GM23248 (cell line): ENCODE data around the gene UIMC1. TPM values are rescaled to one million over a fixed set of nuclear protein-coding genes. Genes with fewer than 3 reads are reported as not detected.

ENCODE experiments used
- DNase-seq: peaks from one replicate; pipeline ENCODE4 v3.0.0-alpha.2; 2015
- H2AFZ ChIP-seq: fragments of 200-600 bp; sonication (generic); 2 replicates; pipeline ENCODE4 v1.6.1; 2016; ENCODE audit warnings: antibody characterized with exemption
- H3F3A ChIP-seq: fragments of 200-600 bp; sonication (generic); 2 replicates; pipeline ENCODE4 v1.6.1; 2016; ENCODE audit warnings: mild to moderate bottlenecking, antibody characterized with exemption, mixed run types; ENCODE audit not compliant: insufficient read depth
- H3K27ac ChIP-seq: fragments of 200-600 bp; sonication (generic); 2 replicates; pipeline ENCODE4 v1.5.1; 2016; ENCODE audit warnings: mild to moderate bottlenecking
- H3K27me3 ChIP-seq: fragments of 200-600 bp; sonication (generic); replicated peaks from 2 replicates; pipeline ENCODE4 v1.6.1; 2016; ENCODE audit warnings: mild to moderate bottlenecking; ENCODE audit not compliant: insufficient read depth
- H3K36me3 ChIP-seq: fragments of 200-600 bp; sonication (generic); 2 replicates; pipeline ENCODE4 v1.6.1; 2016; ENCODE audit warnings: low read depth, mild to moderate bottlenecking
- H3K4me1 ChIP-seq: fragments of 200-600 bp; sonication (generic); 2 replicates; pipeline ENCODE4 v1.6.1; 2016; ENCODE audit warnings: mild to moderate bottlenecking; ENCODE audit not compliant: insufficient read depth
- H3K4me2 ChIP-seq: fragments of 200-600 bp; sonication (generic); one replicate; pipeline ENCODE4 v1.6.1; 2016; ENCODE audit warnings: mild to moderate bottlenecking; ENCODE audit not compliant: unreplicated experiment
- H3K4me3 ChIP-seq: fragments of 200-600 bp; sonication (generic); 2 replicates; pipeline ENCODE4 v1.5.1; 2016; ENCODE audit warnings: mild to moderate bottlenecking
- H3K79me2 ChIP-seq: fragments of 200-600 bp; sonication (generic); 2 replicates; pipeline ENCODE4 v1.6.1; 2016; ENCODE audit warnings: mild to moderate bottlenecking; ENCODE audit not compliant: insufficient read depth
- H3K9ac ChIP-seq: fragments of 200-600 bp; sonication (generic); 2 replicates; pipeline ENCODE4 v1.6.1; 2016; ENCODE audit warnings: mild to moderate bottlenecking
- H3K9me2 ChIP-seq: fragments of 200-600 bp; sonication (generic); 2 replicates; pipeline ENCODE4 v1.6.1; 2016; ENCODE audit warnings: mixed run types, mild to moderate bottlenecking, moderate library complexity; ENCODE audit not compliant: insufficient read depth
- H3K9me3 ChIP-seq: fragments of 200-600 bp; sonication (generic); one replicate; pipeline ENCODE4 v1.6.1; 2017; ENCODE audit warnings: low read depth
- H4K20me1 ChIP-seq: fragments of 200-600 bp; sonication (generic); 2 replicates; pipeline ENCODE4 v1.6.0; 2016; ENCODE audit not compliant: insufficient read depth
- EZH2 ChIP-seq: fragments of 200-600 bp; sonication (generic); IDR thresholded peaks from 2 replicates; pipeline ENCODE4 v1.6.1; 2018; ENCODE audit warnings: antibody characterized with exemption, mild to moderate bottlenecking; ENCODE audit not compliant: insufficient read depth, poor library complexity, severe bottlenecking
- EZH2phosphoT487 ChIP-seq: fragments of 200-600 bp; sonication (generic); IDR thresholded peaks from 2 replicates; pipeline ENCODE4 v1.6.1; 2018; ENCODE audit warnings: antibody characterized with exemption, moderate library complexity, mild to moderate bottlenecking, low read depth; ENCODE audit not compliant: insufficient read depth
- WGBS, 2 experiments: methylation state at CpG; one replicate each; pipeline ENCODE4 v1.1.6; 2015 to 2017; ENCODE audit warnings: low lambda C conversion rate in 2 of 2, low coverage in 1 of 2; ENCODE audit errors: missing lambda C conversion rate in 2 of 2; 5-methylcytosine and 5-hydroxymethylcytosine counted together
- in situ Hi-C: fragments of 300-500 bp; cut with MboI; formaldehyde crosslinking; loops from 2 replicates; pipeline ENCODE4 v1.15.0; 2020
- polyA plus RNA-seq: library from polyadenylated mRNA; unstranded; fragments of >200 nt; fragmentation: Nextera tagmentation; extraction: Ambion mirVana; gene quantifications from 2 replicates; pipeline ENCODE4 v1.2.1, GENCODE V29; 2016
- total RNA-seq: library from RNA; depleted of rRNA; stranded (reverse); fragments of >200 nt; shearing (Covaris generic); gene quantifications from 2 replicates; pipeline ENCODE4 v1.2.3, GENCODE V29; 2014

The UIMC1 gene
- total and polyA plus RNA-seq, 2 experiments from 2014 or later, result 18.4 to 27.6 TPM

DNA sequence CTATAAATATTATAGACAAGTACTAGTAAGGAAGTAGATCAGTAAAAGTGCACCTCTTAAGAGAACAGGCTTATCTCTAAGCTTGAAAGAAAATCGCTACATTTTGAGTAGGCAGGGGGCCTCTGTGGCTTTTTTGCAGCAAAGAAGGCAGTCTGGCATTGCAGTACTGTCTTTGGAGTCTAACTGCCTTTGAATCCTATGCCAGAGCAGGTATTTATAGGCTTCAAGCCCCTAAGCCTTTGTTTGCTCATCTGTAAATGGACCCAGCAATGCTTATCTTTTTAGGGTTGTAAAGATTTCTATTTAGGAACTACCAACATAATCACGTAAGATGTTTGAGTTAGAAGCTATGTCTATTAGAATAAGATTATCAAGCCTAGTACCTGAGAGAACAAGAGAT is 83.8 kb downstream of the UIMC1 start:
- Histone ChIP-seq H3K79me2 (peaks cover 27% of the 10 kb centered on the region), H3K27ac (no peak overlapping the region), H3K9me3 (no peaks in the 10 kb centered on the region), H3K4me1 (no peaks in the 10 kb centered on the region), H3K9me2 (no peaks in the 10 kb centered on the region), H3K27me3 (no peaks in the 10 kb centered on the region), H2AFZ (no peak overlapping the region), H3K4me2 (no peak overlapping the region), H3K9ac (no peak overlapping the region), H4K20me1 (no peaks in the 10 kb centered on the region), H3K4me3 (no peak overlapping the region), H3F3A (no peaks in the 10 kb centered on the region), H3K36me3 (no peaks in the 10 kb centered on the region)
- no peak for DNase-seq
- WGBS, 2 experiments, result 97 to 100% methylated on average over 2 of the region's 2 CpGs
- TF ChIP-seq EZH2phosphoT487 (no peak), EZH2 (no peak)
- in situ Hi-C loops, result no loop called here

DNA sequence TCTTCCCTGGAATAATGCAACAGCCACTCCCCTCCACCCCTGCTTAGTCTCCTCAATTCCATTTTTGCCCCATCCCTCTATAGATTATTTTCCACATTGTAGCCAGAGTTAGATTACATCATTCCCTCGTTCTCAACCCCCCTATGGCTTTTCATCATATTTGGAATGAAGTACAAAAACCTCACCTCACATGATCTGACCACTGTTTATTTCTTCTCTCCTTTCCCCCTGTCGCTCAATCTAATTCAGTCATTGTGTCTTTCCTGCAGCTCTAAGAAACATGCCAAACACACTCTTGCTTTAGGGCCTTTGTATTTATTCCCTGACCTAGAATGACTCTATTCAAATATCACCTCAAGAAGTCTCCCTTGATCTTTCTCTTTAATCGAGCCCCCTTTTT is 84.9 kb downstream of the UIMC1 start:
- DNase-seq, result no peak
- no peaks in the 10 kb centered on the region for H3K9me2 ChIP-seq
- in situ Hi-C loops, result no loop called here
- H3K79me2 ChIP-seq, result peaks cover 27% of the 10 kb centered on the region
- H3K9me3 ChIP-seq, result no peaks in the 10 kb centered on the region
- H3K27ac ChIP-seq, result no peak overlapping the region
- H3K27me3 ChIP-seq, result no peaks in the 10 kb centered on the region
- no peak overlapping the region for H3K9ac ChIP-seq
- no peaks in the 10 kb centered on the region for H3K36me3 ChIP-seq
- H3F3A ChIP-seq, result no peaks in the 10 kb centered on the region
- H3K4me2 ChIP-seq, result no peak overlapping the region
- H2AFZ ChIP-seq, result no peak overlapping the region
- H3K4me3 ChIP-seq, result no peak overlapping the region
- no peaks in the 10 kb centered on the region for H4K20me1 ChIP-seq
- no peaks in the 10 kb centered on the region for H3K4me1 ChIP-seq
- 79 to 86% methylated on average over 3 of the region's 3 CpGs for WGBS, 2 experiments
- TF ChIP-seq EZH2, result no peak
- no peak for TF ChIP-seq EZH2phosphoT487

DNA sequence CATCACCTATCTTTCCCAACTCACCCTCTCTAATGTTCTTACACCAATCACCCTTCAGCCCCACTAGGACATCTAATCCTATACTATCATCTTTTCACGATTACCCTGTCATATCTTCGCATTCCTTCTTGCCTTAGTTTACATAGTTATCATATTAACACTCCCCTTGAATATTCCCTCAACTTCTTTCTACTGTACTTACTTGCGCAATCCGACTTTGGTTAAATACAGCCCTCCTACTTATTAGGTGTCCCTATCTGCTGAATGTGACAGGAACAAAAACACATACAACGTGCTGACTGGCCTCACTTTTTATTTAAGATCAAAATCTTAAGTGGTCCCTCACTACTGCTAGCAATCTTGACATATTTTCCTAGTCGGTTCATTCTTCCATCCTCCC is 88.0 kb downstream of the UIMC1 start:
- H3K9ac ChIP-seq, result no peak overlapping the region
- 0 out of 2 replicates have a peak, but pooled peaks cover 4% of the 10 kb centered on the region for H4K20me1 ChIP-seq
- H3K27me3 ChIP-seq, result no peaks in the 10 kb centered on the region
- H3K4me3 ChIP-seq, result no peak overlapping the region
- no peaks in the 10 kb centered on the region for H3F3A ChIP-seq
- in situ Hi-C loops, result no loop called here
- H3K9me2 ChIP-seq, result no peaks in the 10 kb centered on the region
- no peaks in the 10 kb centered on the region for H3K36me3 ChIP-seq
- H3K9me3 ChIP-seq, result no peaks in the 10 kb centered on the region
- H3K27ac ChIP-seq, result no peak overlapping the region
- no peaks in the 10 kb centered on the region for H3K4me1 ChIP-seq
- no peak for TF ChIP-seq EZH2phosphoT487
- no peak for TF ChIP-seq EZH2
- peaks cover 29% of the 10 kb centered on the region for H3K79me2 ChIP-seq
- H2AFZ ChIP-seq, result no peak overlapping the region
- H3K4me2 ChIP-seq, result no peak overlapping the region
- 98 to 99% methylated on average over 6 of the region's 6 CpGs for WGBS, 2 experiments
- DNase-seq, result no peak

DNA sequence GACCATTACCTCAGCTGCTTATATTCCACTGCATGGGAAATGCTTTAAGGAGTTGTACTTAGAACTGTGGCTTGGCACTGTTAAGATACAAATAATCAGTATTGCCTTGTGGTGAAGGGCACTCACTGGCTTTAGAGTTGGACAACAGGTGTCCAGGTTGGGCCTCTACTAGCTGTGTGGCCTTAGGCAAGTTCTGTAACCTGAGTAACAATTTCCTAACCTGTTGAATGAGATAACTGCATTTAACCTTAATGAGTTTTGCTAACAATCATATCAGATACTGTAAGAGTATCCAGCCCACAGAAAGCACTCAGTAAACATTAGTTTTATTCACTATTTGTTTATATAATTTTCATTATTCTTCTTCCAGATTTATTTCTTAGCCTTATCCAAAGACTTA is 90.2 kb downstream of the UIMC1 start:
- TF ChIP-seq EZH2 (no peak), EZH2phosphoT487 (no peak)
- H3K27ac ChIP-seq, result no peak overlapping the region
- H4K20me1 ChIP-seq, result 0 out of 2 replicates have a peak, but pooled peaks cover 4% of the 10 kb centered on the region
- H3K4me3 ChIP-seq, result no peak overlapping the region
- in situ Hi-C loops, result no loop called here
- no peak for DNase-seq
- H3K9me3 ChIP-seq, result no peaks in the 10 kb centered on the region
- H3K79me2 ChIP-seq, result peaks cover 29% of the 10 kb centered on the region
- H3K9ac ChIP-seq, result no peak overlapping the region
- no peaks in the 10 kb centered on the region for H3K36me3 ChIP-seq
- no peaks in the 10 kb centered on the region for H3K4me1 ChIP-seq
- H3K4me2 ChIP-seq, result no peak overlapping the region
- no peaks in the 10 kb centered on the region for H3F3A ChIP-seq
- no peaks in the 10 kb centered on the region for H3K9me2 ChIP-seq
- H2AFZ ChIP-seq, result no peak overlapping the region
- no peaks in the 10 kb centered on the region for H3K27me3 ChIP-seq

DNA sequence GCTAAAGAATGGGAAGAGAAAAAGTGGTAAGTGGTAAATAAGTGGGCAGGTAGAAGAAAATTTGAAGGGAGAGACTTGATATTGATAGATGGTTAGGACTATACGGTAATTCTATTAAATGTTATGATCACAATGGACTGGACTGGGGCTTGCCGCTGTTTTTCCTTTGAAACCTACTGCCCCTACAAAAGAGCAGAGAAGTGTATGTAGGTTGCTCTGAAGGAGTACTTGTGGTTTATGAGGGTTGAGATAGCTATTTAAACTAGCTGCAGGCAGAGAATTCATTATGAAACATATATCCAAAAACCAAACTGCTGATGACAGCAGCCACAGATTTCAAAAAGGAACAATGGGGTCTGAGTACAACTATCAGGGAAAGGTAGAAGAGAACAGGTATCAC is 90.7 kb downstream of the UIMC1 start:
- Histone ChIP-seq H3K9me2 (no peaks in the 10 kb centered on the region), H3K9me3 (no peaks in the 10 kb centered on the region), H2AFZ (no peak overlapping the region), H3F3A (no peaks in the 10 kb centered on the region), H3K36me3 (no peaks in the 10 kb centered on the region), H3K4me1 (no peaks in the 10 kb centered on the region), H3K4me2 (no peak overlapping the region), H3K27ac (no peak overlapping the region), H3K9ac (no peak overlapping the region), H4K20me1 (0 out of 2 replicates have a peak, but pooled peaks cover 4% of the 10 kb centered on the region), H3K79me2 (peaks cover 29% of the 10 kb centered on the region), H3K27me3 (no peaks in the 10 kb centered on the region), H3K4me3 (no peak overlapping the region)
- DNase-seq, result no peak
- TF ChIP-seq EZH2phosphoT487 (no peak), EZH2 (no peak)
- WGBS, 2 experiments, result 47 to 50% methylated on average over 2 of the region's 2 CpGs
- in situ Hi-C loops, result no loop called here
